IPS-15b (cell line): ENCODE data around the gene RIMS4.
A peak's percentile ranks its signal among the peaks of the same experiment; 100 is the strongest.

Source experiments
- H3K27me3 ChIP-seq: one replicate; pipeline ENCODE4 v1.6.1; 2013; ENCODE audit warnings: low read length; ENCODE audit not compliant: control insufficient read depth, insufficient read depth
- H3K36me3 ChIP-seq: one replicate; pipeline ENCODE4 v1.6.1; 2013; ENCODE audit warnings: low read length; ENCODE audit not compliant: control insufficient read depth, insufficient read depth
- H3K4me1 ChIP-seq: one replicate; pipeline ENCODE4 v1.6.1; 2013; ENCODE audit warnings: mild to moderate bottlenecking, low read length; ENCODE audit not compliant: control insufficient read depth, insufficient read depth
- H3K4me3 ChIP-seq: one replicate; pipeline ENCODE4 v1.5.1; 2013; ENCODE audit warnings: low read depth, low read length
- H3K9ac ChIP-seq: one replicate; pipeline ENCODE4 v1.6.1; 2013; ENCODE audit warnings: low read depth, mild to moderate bottlenecking, low read length
- H3K9me3 ChIP-seq: one replicate; pipeline ENCODE4 v1.6.1; 2013; ENCODE audit warnings: mild to moderate bottlenecking, low read length; ENCODE audit not compliant: control insufficient read depth, insufficient read depth

RIMS4 gene

GRCh38 chr20:44732327-44732726 lies 78.0 kb downstream of the RIMS4 start:
- H3K4me1 ChIP-seq: peaks cover 5% of the 10 kb centered on the region
- H3K27me3 ChIP-seq: no peaks in the 10 kb centered on the region
- H3K36me3 ChIP-seq: no peaks in the 10 kb centered on the region
- H3K9me3 ChIP-seq: no peaks in the 10 kb centered on the region
- no peak overlapping the region for H3K4me3 ChIP-seq
- no peak overlapping the region for H3K9ac ChIP-seq

DNA sequence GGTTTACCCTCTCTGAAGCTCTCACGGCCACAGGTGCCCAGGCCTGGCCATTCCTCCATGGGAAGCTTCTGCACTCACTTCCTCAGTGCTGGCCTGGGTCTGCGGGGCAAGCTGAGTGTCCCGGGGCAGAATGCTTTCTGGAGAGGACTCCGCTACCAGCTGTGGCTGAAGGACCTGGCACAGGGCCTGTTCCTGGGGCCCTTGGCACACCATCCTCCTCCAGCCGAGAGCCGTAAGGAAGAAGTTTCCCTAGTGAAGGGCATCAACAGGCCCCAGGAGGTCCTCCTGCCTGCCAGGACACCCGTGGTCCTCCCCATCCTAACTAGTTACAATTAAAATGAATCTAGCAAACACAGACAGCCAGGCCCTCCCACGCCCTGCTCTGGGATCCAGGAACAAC lies 78.7 kb downstream of the RIMS4 start:
- Histone ChIP-seq H3K4me3 (no peak overlapping the region), H3K9me3 (no peaks in the 10 kb centered on the region), H3K9ac (no peak overlapping the region), H3K4me1 (peaks cover 5% of the 10 kb centered on the region), H3K36me3 (no peaks in the 10 kb centered on the region), H3K27me3 (no peaks in the 10 kb centered on the region)

- Histone ChIP-seq H3K9ac (no peak overlapping the region), H3K27me3 (no peaks in the 10 kb centered on the region), H3K36me3 (no peaks in the 10 kb centered on the region), H3K9me3 (no peaks in the 10 kb centered on the region), H3K4me1 (peaks cover 5% of the 10 kb centered on the region), H3K4me3 (no peak overlapping the region)
Observed at GRCh38 chr20:44730441-44730840, 79.9 kb downstream of the RIMS4 start.

GRCh38 chr20:44728801-44729443 lies 81.4 kb downstream of the RIMS4 start:
- peaks cover 5% of the 10 kb centered on the region for H3K4me1 ChIP-seq
- H3K9ac ChIP-seq: no peak overlapping the region
- no peaks in the 10 kb centered on the region for H3K9me3 ChIP-seq
- H3K27me3 ChIP-seq: no peaks in the 10 kb centered on the region
- no peaks in the 10 kb centered on the region for H3K36me3 ChIP-seq
- H3K4me3 ChIP-seq: no peak overlapping the region

GRCh38 chr20:44727651-44728050 lies 82.7 kb downstream of the RIMS4 start:
- no peaks in the 10 kb centered on the region for H3K36me3 ChIP-seq
- peaks cover 5% of the 10 kb centered on the region for H3K4me1 ChIP-seq
- no peak overlapping the region for H3K4me3 ChIP-seq
- no peaks in the 10 kb centered on the region for H3K9me3 ChIP-seq
- H3K9ac ChIP-seq: no peak overlapping the region
- no peaks in the 10 kb centered on the region for H3K27me3 ChIP-seq

DNA sequence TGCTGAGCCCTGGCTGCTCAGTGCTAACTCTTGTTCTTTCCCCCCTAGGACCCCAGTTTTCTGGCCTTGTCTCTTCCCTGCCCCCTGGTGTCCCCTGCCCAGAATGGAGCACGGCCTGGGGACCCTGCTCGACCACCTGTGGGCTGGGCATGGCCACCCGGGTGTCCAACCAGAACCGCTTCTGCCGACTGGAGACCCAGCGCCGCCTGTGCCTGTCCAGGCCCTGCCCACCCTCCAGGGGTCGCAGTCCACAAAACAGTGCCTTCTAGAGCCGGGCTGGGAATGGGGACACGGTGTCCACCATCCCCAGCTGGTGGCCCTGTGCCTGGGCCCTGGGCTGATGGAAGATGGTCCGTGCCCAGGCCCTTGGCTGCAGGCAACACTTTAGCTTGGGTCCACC lies 83.3 kb downstream of the RIMS4 start:
- Histone ChIP-seq H3K9me3 (no peaks in the 10 kb centered on the region), H3K36me3 (no peaks in the 10 kb centered on the region), H3K4me1 (peaks cover under 1% of the 10 kb centered on the region), H3K4me3 (no peak overlapping the region), H3K27me3 (no peaks in the 10 kb centered on the region), H3K9ac (no peak overlapping the region)

DNA sequence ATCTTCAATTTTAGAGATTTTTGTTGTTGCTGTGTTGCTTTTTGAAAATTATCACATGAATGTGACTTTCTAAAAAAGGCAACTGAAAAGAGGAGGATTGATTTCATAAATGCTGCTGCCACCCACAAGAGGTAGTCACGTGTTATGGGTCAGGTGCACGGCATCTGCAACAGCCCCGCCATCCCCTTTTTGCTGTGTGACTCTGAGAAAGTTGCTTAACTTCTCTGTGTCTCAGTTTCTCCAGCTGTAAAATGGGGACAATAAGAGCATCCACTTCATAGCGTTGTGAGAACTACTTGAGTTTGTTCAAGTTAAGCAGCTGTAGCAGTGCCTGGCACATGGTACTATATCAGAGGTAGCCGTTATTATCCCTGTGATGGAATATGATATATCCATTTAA lies 84.5 kb downstream of the RIMS4 start:
- Histone ChIP-seq H3K4me3 (no peak overlapping the region), H3K9ac (no peak overlapping the region), H3K9me3 (no peaks in the 10 kb centered on the region), H3K4me1 (no peaks in the 10 kb centered on the region), H3K27me3 (no peaks in the 10 kb centered on the region), H3K36me3 (no peaks in the 10 kb centered on the region)

DNA sequence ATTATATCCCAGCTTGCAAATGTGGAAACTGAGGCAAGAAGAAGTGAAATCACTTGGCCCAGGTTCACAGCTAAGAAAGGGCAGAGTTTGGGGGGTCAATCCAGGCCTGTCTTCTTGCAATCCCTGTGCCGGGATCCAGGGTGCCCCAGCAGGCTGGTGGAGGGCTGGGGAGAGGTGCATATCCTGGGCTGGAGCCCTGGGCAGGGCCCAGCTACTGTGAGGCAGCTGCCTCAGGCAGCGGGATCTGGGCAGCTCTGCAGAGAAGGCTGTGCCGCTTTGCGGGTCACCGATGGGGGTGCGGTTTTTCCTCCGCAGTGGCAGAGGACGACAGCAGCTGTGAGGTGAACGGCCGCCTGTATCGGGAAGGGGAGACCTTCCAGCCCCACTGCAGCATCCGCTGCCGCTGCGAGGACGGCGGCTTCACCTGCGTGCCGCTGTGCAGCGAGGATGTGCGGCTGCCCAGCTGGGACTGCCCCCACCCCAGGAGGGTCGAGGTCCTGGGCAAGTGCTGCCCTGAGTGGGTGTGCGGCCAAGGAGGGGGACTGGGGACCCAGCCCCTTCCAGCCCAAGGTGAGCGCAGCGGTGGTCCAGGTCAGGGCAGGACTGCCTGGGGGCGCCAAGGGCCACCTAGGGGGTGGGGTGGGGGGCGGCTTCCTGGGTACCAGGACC lies 85.8 kb downstream of the RIMS4 start:
- H3K4me1 ChIP-seq: no peaks in the 10 kb centered on the region
- H3K9ac ChIP-seq: no peak overlapping the region

GRCh38 chr20:44723798-44724362 lies 86.5 kb downstream of the RIMS4 start:
- no peaks in the 10 kb centered on the region for H3K9me3 ChIP-seq
- H3K36me3 ChIP-seq: no peaks in the 10 kb centered on the region
- H3K4me1 ChIP-seq: no peaks in the 10 kb centered on the region
- no peak overlapping the region for H3K9ac ChIP-seq
- no peaks in the 10 kb centered on the region for H3K27me3 ChIP-seq
- H3K4me3 ChIP-seq: no peak overlapping the region

More for the DNA sequence above, 85.8 kb downstream of the RIMS4 start:
- peak overlapping the region; percentile 1 for H3K4me3 ChIP-seq
- no peaks in the 10 kb centered on the region for H3K9me3 ChIP-seq
- H3K27me3 ChIP-seq: no peaks in the 10 kb centered on the region
- no peaks in the 10 kb centered on the region for H3K36me3 ChIP-seq

GRCh38 chr20:44723391-44723790 lies 87.0 kb downstream of the RIMS4 start:
- Histone ChIP-seq H3K4me1 (no peaks in the 10 kb centered on the region), H3K9ac (no peak overlapping the region), H3K4me3 (no peak overlapping the region), H3K9me3 (no peaks in the 10 kb centered on the region), H3K27me3 (no peaks in the 10 kb centered on the region), H3K36me3 (no peaks in the 10 kb centered on the region)

GRCh38 chr20:44722990-44723389 lies 87.4 kb downstream of the RIMS4 start:
- Histone ChIP-seq H3K4me1 (no peaks in the 10 kb centered on the region), H3K4me3 (no peak overlapping the region), H3K36me3 (no peaks in the 10 kb centered on the region), H3K9me3 (no peaks in the 10 kb centered on the region), H3K9ac (no peak overlapping the region), H3K27me3 (no peaks in the 10 kb centered on the region)

DNA sequence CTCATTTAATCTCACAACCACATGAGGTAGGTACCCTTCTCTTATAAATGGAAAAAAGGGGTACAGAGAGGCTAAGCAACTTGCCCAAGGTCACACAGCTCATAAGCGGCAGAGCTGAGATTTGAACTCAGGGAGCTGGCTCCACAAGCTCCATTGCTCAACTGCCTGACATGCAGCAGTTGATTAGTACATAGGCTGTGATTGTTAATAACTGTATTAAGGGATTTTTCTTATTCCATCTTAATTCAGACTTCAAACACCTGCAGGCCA lies 88.6 kb downstream of the RIMS4 start:
- H3K27me3 ChIP-seq: no peaks in the 10 kb centered on the region
- H3K36me3 ChIP-seq: no peaks in the 10 kb centered on the region
- no peak overlapping the region for H3K9ac ChIP-seq
- H3K4me3 ChIP-seq: no peak overlapping the region
- no peaks in the 10 kb centered on the region for H3K9me3 ChIP-seq
- no peaks in the 10 kb centered on the region for H3K4me1 ChIP-seq
